GM19035 (cell line): ENCODE data around the gene UNC5B.
"Not testable (repeated sequence)": the region's sequence is repeated elsewhere in the genome, so short reads cannot be mapped to it uniquely, and the experiment has no call there.

Experiments
- ATAC-seq: cut with Tn5 transposase; IDR thresholded peaks from one replicate; pipeline ENCODE4 v1.9.1; 2021; ENCODE audit not compliant: unreplicated experiment

The UNC5B gene

DNA sequence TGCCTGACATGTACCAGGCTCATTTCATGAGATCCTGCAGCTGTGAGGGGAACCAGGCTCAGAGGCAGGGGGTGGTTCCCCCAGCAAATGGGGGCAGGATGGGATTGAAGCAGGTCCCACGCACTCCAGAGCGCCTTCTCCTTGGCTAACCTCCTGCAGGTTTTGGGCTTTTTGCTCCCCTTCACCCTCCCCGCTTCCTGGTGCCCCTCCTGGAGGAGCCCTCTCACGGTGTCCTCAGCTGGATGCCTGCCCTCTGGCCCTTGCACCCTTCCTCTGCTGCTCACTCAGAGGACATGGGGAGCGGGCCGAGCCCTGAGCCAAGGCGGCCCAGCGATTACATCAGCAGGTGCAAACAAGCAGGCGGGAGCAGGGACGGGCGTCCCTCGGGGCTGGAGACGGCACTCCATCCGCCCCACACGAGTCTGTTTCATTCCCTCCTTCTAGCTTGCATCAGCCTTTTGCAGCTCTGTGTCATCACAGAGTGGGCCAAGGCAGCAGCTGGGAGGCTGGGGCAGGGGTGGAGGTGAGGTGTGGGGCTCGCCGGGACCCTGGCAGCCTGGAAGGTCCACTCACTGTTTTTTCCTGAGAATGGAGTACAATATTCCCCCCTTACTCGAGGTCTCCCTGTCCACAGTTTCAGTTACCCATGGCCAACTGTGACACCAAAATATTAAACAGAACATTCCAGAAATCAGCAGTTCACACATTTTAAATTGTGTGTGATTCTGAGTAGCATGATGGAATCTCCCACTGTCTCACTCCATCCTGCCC is 54.0 kb downstream of the UNC5B start:
- no peak for ATAC-seq

GRCh38 chr10:71266918-71267442 is 54.6 kb downstream of the UNC5B start:
- ATAC-seq, result no peak

DNA sequence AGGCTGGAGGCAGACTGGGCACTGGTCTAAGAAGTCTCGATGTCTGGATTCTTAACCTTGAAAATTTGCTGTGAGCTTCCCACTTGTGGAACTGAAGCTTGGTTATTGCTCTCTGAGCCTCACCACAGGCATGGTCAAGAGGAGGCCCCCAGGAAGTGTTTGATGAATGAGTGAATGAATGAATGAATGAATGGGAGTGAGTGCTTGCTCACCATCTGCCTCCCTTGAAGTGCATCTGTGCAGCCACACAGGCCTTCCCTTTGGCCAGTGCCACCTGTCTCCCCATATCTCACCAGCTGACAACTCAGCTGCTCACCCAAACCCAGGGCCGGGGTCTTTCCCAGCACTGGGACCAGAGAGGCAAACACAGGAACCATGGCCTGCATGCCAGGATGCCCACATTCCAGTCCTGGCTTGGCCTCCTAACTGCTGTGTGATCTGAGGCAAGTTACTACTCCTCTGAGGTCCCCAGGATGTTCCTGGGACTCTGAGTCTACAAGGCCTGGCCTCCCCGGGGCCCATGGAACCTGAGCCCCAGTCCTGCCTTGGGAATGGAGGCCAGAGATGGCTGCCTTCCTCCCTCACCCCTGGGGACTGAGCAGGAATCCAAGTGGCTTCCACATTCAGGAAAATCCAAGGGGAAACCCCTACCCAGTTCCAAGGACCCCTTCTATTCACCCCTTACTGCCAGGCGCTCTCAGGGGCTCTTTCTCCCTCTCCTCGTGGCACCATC is 55.3 kb downstream of the UNC5B start:
- no peak for ATAC-seq

DNA sequence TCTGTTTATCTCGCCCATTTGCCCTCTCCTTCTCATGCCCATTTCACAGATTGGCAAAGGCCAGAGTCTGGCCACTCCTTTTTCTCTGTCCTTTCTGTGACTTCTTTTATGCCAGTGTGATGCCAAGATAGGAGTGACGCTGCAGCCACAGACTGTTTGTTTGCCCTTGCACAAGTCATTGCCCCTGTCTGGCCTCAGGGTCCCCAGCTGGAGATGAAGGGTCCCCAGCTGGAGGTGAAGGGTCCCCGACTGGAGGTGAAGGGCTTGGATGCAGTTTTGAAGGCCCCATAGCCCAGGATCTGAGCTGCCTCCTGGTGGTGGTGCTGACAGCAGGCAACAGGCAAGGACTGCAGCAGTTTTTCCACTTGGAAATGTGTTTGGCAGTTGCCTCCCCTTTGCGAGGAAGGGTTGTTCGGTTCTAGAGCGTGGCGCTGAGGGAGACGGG is 55.9 kb downstream of the UNC5B start:
- no peak for ATAC-seq

GRCh38 chr10:71268758-71269157 is 56.4 kb downstream of the UNC5B start:
- ATAC-seq, result no peak

GRCh38 chr10:71269301-71270288 is 57.2 kb downstream of the UNC5B start:
- ATAC-seq, result no peak

GRCh38 chr10:71270301-71271220 is 58.2 kb downstream of the UNC5B start:
- no peak for ATAC-seq

- no peak for ATAC-seq
Observed at GRCh38 chr10:71271662-71272055, 59.3 kb downstream of the UNC5B start.

DNA sequence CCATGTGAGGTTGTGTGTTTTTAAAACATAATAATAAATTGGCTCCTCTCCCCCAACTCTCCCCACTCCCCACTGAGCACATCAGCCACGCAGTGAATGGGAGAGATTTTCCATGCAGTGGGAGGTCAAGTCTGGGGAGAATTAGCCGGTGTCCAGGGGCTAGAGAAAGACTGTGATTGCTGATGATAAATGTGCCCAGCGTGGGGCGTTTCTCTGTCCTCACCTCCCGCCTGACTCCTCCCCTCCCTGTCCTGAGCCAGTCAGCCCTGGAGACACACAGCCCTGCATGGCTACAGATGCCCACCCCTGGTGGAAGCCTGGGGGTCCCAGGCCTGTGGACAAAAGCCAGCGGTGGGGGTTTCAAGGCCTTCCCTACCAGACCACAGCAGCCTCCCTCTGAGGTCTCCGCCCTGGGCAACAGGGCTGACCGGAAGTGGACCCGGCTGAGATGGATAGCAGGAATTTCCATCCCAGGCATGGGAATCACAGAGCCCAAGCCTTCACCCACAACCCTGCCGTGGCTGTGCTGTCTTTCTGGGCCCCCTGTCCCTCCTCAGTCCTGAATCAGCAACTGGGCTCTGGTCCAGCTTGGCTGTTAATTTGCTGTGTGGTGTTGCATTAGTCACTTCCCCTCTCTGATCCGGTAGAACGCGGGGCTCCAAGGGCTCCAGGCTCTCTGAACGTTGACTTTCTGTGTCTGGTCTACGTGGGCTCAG is 59.8 kb downstream of the UNC5B start:
- no peak for ATAC-seq

DNA sequence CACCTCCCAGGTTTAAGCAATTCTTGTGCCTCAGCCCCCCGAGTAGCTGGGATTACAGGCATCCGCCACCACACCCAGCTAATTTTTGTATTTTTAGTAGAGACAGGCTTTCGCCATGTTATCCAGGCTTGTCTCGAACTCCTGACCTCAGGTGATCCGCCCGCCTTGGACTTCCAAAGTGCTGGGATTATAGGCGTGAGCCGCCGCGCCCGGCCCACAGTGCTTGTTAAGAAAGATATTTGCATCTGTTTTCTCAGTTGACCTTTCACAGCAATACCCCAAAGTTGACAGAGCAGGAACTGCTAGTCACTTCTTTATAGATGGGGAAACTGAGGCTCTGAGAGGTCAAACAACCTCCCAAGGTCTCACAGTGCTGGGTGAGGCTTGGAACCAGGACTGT is 60.6 kb downstream of the UNC5B start:
- not testable (repeated sequence) for ATAC-seq

DNA sequence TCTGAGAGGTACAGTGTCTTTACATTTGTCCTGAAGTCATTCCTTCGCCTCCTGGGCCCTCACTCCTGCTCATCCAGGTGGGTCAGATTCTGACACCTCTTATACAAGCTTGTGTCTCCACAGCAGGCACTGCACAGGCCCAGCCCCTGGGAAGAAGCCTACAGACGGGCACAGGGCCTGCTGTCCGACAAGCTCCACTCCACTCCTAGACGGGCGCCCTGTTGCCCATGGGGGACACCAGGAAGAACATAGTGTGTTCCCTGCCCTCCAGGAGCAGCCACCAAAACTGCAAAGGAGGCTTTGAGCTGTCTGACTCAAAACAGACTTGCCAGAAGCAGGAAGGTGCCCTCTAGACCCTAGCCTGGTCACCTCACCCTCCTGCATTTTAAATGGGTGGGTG is 61.1 kb downstream of the UNC5B start:
- ATAC-seq, result no peak

GRCh38 chr10:71274901-71275796 is 62.8 kb downstream of the UNC5B start:
- ATAC-seq, result no peak

- no peak for ATAC-seq
Observed at GRCh38 chr10:71276873-71277272, 64.5 kb downstream of the UNC5B start.

GRCh38 chr10:71277914-71278665 is 65.7 kb downstream of the UNC5B start:
- no peak for ATAC-seq

- no peak for ATAC-seq
Observed at GRCh38 chr10:71278691-71279588, 66.6 kb downstream of the UNC5B start.

- no peak for ATAC-seq
Observed at GRCh38 chr10:71279590-71280170, 67.3 kb downstream of the UNC5B start.
